Lower leg skin (tissue), 3 donors: Measurements from ENCODE around the gene SIK2.

Source experiments
- POLR2A ChIP-seq, 2 donors: fragments of 450-650 bp; IDR thresholded peaks; one replicate each; pipeline ENCODE4 v1.6.1; 2016 to 2017; ENCODE audit warnings: antibody characterized with exemption in 2 of 2, mild to moderate bottlenecking in 1 of 2, moderate library complexity in 1 of 2
- TF ChIP-seq, protein P1 (sequence below), 3 donors: fragments of 450-650 bp; IDR thresholded peaks; one replicate each; pipeline ENCODE4 v1.5.1; 2016; ENCODE audit warnings: antibody characterized with exemption in 3 of 3, mild to moderate bottlenecking in 3 of 3, moderate library complexity in 2 of 3

DNA sequence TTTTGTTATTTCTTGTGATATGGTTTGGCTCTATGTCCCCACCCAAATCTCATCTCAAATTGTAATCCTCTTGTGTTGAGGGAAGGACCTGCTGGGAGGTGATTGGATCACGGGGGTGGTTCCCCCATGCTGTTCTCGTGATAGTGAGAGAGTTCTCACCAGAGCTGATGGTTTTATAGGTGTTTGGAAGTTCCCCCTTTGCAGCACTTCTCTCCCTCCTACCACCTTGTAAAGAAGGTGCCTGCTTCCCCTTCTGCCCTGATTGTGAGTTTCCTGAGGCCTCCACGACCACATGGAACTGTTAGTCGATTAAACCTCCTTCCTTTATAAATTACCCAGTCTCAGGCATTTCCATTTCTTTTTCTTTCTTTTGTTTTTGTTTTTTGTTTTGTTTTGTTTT, 24.4 kb upstream of the SIK2 start:
- TF ChIP-seq POLR2A (IDR thresholded peaks at IDR 0.05): no peak
- TF ChIP-seq, protein P1, sequence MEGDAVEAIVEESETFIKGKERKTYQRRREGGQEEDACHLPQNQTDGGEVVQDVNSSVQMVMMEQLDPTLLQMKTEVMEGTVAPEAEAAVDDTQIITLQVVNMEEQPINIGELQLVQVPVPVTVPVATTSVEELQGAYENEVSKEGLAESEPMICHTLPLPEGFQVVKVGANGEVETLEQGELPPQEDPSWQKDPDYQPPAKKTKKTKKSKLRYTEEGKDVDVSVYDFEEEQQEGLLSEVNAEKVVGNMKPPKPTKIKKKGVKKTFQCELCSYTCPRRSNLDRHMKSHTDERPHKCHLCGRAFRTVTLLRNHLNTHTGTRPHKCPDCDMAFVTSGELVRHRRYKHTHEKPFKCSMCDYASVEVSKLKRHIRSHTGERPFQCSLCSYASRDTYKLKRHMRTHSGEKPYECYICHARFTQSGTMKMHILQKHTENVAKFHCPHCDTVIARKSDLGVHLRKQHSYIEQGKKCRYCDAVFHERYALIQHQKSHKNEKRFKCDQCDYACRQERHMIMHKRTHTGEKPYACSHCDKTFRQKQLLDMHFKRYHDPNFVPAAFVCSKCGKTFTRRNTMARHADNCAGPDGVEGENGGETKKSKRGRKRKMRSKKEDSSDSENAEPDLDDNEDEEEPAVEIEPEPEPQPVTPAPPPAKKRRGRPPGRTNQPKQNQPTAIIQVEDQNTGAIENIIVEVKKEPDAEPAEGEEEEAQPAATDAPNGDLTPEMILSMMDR (IDR thresholded peaks at IDR 0.05): no peak
